ENCODE data around the gene DEDD. TPM values are rescaled to one million over a fixed set of nuclear protein-coding genes. Genes with fewer than 3 reads are reported as not detected.

Gene DEDD
- total RNA-seq, 1 donor from 2014 or later, result 46.9 TPM

DNA sequence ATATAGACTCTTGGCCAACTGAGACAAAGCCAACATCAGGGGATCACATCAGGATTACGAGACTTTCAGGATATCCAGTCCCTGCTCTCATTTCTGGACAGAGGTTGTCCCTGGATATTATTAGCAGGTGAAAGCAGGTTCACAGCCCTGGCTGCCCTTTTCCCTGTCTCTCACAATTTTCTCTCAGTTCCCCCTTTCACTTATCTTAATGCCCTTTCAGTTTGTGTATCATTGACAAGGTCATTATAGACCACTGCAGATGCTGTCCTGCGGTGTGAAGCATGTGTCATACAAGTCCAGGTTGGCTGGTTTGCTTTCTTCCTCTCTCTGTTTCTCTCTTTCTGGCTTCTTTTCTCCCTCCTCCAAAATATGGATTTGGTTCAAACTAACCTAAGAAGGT is 36.5 kb downstream of the DEDD start:
- Mint-ChIP-seq H3K36me3 (ENCODE audit: insufficient read depth) (peaks cover 2% of the 10 kb centered on the region), H3K27ac (no peak overlapping the region), H3K4me1 (ENCODE audit: low read depth) (peaks cover 5% of the 10 kb centered on the region), H3K27me3 (peaks cover 9% of the 10 kb centered on the region), H3K4me3 (ENCODE audit: low read depth) (no peak overlapping the region), H3K9me3 (ENCODE audit: low read depth) (no peaks in the 10 kb centered on the region)
- DNase-seq (ENCODE audit: low spot score, unreplicated experiment), result no peak
- TF ChIP-seq, protein P1, sequence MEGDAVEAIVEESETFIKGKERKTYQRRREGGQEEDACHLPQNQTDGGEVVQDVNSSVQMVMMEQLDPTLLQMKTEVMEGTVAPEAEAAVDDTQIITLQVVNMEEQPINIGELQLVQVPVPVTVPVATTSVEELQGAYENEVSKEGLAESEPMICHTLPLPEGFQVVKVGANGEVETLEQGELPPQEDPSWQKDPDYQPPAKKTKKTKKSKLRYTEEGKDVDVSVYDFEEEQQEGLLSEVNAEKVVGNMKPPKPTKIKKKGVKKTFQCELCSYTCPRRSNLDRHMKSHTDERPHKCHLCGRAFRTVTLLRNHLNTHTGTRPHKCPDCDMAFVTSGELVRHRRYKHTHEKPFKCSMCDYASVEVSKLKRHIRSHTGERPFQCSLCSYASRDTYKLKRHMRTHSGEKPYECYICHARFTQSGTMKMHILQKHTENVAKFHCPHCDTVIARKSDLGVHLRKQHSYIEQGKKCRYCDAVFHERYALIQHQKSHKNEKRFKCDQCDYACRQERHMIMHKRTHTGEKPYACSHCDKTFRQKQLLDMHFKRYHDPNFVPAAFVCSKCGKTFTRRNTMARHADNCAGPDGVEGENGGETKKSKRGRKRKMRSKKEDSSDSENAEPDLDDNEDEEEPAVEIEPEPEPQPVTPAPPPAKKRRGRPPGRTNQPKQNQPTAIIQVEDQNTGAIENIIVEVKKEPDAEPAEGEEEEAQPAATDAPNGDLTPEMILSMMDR (IDR thresholded peaks at IDR 0.05; ENCODE audit: unreplicated experiment), result no peak

DNA sequence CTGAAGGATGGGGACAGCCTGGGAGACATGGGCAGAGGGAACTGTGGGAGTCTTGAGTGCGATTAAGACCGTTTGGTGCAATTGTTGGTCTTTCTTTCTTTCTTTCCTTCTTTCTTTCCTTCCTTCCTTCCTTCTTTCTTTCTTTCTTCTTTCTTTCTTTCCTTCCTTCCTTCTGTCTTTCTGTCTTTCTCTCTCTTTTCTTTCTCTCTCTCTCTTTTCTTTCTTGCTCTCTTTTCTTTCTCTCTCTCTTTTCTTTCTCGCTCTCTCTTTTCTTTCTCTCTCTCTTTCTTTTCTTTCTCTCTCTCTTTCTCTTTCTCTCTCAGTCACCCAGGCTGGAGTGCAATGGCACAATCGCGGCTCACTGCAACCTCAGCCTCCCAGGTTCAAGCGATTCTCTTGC is 37.2 kb downstream of the DEDD start:
- Mint-ChIP-seq H3K4me1 (ENCODE audit: low read depth) (peaks cover 5% of the 10 kb centered on the region), H3K9me3 (ENCODE audit: low read depth) (no peaks in the 10 kb centered on the region), H3K36me3 (ENCODE audit: insufficient read depth) (peaks cover 2% of the 10 kb centered on the region), H3K4me3 (ENCODE audit: low read depth) (no peak overlapping the region), H3K27me3 (peaks cover 9% of the 10 kb centered on the region), H3K27ac (no peak overlapping the region)
- TF ChIP-seq, protein P1 (IDR thresholded peaks at IDR 0.05; ENCODE audit: unreplicated experiment), result no peak
- no peak for DNase-seq (ENCODE audit: low spot score, unreplicated experiment)

DNA sequence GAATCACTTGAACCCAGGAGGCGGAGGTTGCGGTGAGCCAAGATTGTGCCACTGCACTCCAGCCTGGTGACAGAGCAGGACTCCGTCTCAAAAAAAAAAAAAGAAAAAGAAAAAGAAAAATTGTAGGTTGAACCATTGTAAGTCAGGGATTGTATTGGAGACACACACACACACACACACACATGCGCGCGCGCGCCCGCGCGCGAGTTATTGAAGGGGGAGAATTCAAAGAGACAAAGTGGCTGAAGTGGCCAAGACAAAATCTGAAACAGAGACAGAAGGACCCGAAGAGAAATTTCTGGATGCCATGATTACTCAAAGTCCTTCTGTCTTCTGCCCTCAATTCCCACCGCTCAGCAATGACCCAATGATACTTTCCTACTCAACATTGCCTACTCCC is 38.0 kb downstream of the DEDD start:
- Mint-ChIP-seq H3K4me1 (ENCODE audit: low read depth) (peaks cover 5% of the 10 kb centered on the region), H3K27ac (no peak overlapping the region), H3K9me3 (ENCODE audit: low read depth) (no peaks in the 10 kb centered on the region), H3K27me3 (peaks cover 9% of the 10 kb centered on the region), H3K4me3 (ENCODE audit: low read depth) (no peak overlapping the region), H3K36me3 (ENCODE audit: insufficient read depth) (no peaks in the 10 kb centered on the region)
- TF ChIP-seq, protein P1 (IDR thresholded peaks at IDR 0.05; ENCODE audit: unreplicated experiment), result no peak
- no peak for DNase-seq (ENCODE audit: low spot score, unreplicated experiment)

DNA sequence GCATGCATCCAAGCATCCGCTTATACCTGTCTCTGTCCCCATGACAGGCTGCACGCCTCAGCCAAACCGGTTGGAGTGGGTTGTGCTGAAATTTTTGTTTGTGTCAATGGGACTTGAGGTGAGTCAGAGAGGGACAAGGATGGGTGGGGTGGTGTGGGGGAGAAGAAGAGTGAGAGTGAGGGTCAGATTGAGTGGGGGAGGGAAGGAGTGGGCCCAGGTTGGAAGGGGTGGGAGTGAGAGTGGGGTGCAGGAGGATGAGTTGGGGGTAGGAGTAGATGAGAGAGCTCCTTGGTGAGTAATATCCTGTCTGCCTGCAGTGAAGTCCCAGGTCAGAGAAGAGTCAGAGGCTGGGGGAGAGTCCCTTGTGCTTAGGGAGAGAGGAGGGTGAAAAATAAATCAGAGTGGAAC is 39.8 kb downstream of the DEDD start:
- H3K4me1 Mint-ChIP-seq (ENCODE audit: low read depth), result peaks cover 4% of the 10 kb centered on the region
- DNase-seq (ENCODE audit: low spot score, unreplicated experiment), result no peak
- H3K27ac Mint-ChIP-seq, result no peak overlapping the region
- H3K36me3 Mint-ChIP-seq (ENCODE audit: insufficient read depth), result no peaks in the 10 kb centered on the region
- H3K27me3 Mint-ChIP-seq, result peaks cover 9% of the 10 kb centered on the region
- no peak overlapping the region for H3K4me3 Mint-ChIP-seq (ENCODE audit: low read depth)
- TF ChIP-seq, protein P1 (IDR thresholded peaks at IDR 0.05; ENCODE audit: unreplicated experiment), result no peak
- H3K9me3 Mint-ChIP-seq (ENCODE audit: low read depth), result no peaks in the 10 kb centered on the region

DNA sequence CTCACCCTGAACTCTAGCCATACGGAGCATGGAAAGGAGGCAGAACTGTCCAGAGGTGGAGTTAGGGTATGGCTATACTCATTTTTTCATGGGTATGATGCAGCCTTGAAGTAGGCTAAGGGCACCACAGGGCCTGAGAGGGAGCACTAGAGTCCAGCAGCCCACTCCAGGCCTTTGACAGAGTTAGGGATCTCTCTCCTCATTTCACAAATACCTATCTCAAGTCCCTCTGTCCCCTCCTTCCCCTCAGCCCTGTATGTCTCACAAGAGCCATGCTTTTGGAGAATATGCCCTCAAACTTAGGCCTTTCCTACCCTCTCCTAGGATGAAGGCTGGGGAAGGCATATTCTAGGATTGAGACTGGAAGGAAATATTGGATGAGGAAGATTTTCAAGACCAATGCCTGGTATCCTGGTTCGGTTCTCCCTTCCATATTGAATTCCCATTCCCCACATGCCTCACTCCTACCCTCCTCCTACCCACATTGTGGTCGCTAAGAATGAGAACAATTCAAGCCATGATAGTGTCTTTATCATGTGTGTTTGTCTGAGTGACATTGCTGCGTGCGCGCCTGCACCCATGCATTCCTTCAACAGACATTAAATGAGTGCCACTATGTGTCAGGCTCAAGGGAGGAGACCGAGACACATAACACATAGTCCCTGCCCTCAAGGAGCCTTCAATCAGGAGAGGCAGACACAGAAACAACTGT is 40.5 kb downstream of the DEDD start:
- Mint-ChIP-seq H3K36me3 (ENCODE audit: insufficient read depth) (no peaks in the 10 kb centered on the region), H3K4me3 (ENCODE audit: low read depth) (no peak overlapping the region), H3K27ac (no peak overlapping the region), H3K27me3 (peaks cover 9% of the 10 kb centered on the region), H3K4me1 (ENCODE audit: low read depth) (peaks cover 4% of the 10 kb centered on the region), H3K9me3 (ENCODE audit: low read depth) (no peaks in the 10 kb centered on the region)
- TF ChIP-seq, protein P1 (IDR thresholded peaks at IDR 0.05; ENCODE audit: unreplicated experiment), result no peak
- no peak for DNase-seq (ENCODE audit: low spot score, unreplicated experiment)
